Fibroblast of villous mesenchyme (primary cell): Measurements from ENCODE around the gene PPP2R5E. TPM values are rescaled to one million over a fixed set of nuclear protein-coding genes. Genes with fewer than 3 reads are reported as not detected.

ENCODE experiments used
- DNase-seq: peaks from one replicate; pipeline ENCODE4 v3.0.0-alpha.2; 2010; ENCODE audit warnings: low read depth
- H3K4me3 ChIP-seq: 2 replicates; pipeline ENCODE4 v1.5.1; 2011; ENCODE audit warnings: low read depth, mild to moderate bottlenecking, low read length
- CTCF ChIP-seq: IDR thresholded peaks from 2 replicates; pipeline ENCODE4 v1.5.1; 2012; ENCODE audit warnings: low read depth, mild to moderate bottlenecking, low read length; ENCODE audit not compliant: insufficient read depth
- total RNA-seq: library from RNA; depleted of rRNA; stranded (reverse); fragments of >200 nt; gene quantifications from 2 replicates; pipeline ENCODE4 v1.2.3, GENCODE V29; 2012

PPP2R5E gene
- total RNA-seq, 1 donor = 32.4 TPM

GRCh38 chr14:63431466-63431865 lies 111.7 kb downstream of the PPP2R5E start:
- DNase-seq = no peak
- no peak overlapping the region for H3K4me3 ChIP-seq
- no peak for TF ChIP-seq CTCF

- no peak for DNase-seq
- no peak overlapping the region for H3K4me3 ChIP-seq
- TF ChIP-seq CTCF = no peak
These were observed 114.7 kb downstream of the PPP2R5E start for GRCh38 chr14:63428486-63428885.

- TF ChIP-seq CTCF = no peak
- no peak overlapping the region for H3K4me3 ChIP-seq
- DNase-seq = no peak
These were observed 116.3 kb downstream of the PPP2R5E start for GRCh38 chr14:63426838-63427352.

GRCh38 chr14:63423889-63424288 lies 119.3 kb downstream of the PPP2R5E start:
- no peak for DNase-seq
- no peak overlapping the region for H3K4me3 ChIP-seq
- no peak for TF ChIP-seq CTCF

GRCh38 chr14:63423381-63423780 lies 119.8 kb downstream of the PPP2R5E start:
- DNase-seq = peak; percentile 31
- no peak for TF ChIP-seq CTCF
- H3K4me3 ChIP-seq = no peak overlapping the region

GRCh38 chr14:63421919-63422318 lies 121.3 kb downstream of the PPP2R5E start:
- DNase-seq = no peak
- TF ChIP-seq CTCF = no peak
- H3K4me3 ChIP-seq = no peak overlapping the region

- TF ChIP-seq CTCF = no peak
- no peak overlapping the region for H3K4me3 ChIP-seq
- DNase-seq = no peak
These were observed 122.0 kb downstream of the PPP2R5E start for GRCh38 chr14:63421226-63421625.
